ENCODE results near the gene PCNX2. TPM values are rescaled to one million over a fixed set of nuclear protein-coding genes. Genes with fewer than 3 reads are reported as not detected.

The PCNX2 gene
- total and polyA plus RNA-seq, 2 donors (not counting 3 experiments of a cell fraction or from before 2014, with no cell fraction given): 6.6 to 11.0 TPM

DNA sequence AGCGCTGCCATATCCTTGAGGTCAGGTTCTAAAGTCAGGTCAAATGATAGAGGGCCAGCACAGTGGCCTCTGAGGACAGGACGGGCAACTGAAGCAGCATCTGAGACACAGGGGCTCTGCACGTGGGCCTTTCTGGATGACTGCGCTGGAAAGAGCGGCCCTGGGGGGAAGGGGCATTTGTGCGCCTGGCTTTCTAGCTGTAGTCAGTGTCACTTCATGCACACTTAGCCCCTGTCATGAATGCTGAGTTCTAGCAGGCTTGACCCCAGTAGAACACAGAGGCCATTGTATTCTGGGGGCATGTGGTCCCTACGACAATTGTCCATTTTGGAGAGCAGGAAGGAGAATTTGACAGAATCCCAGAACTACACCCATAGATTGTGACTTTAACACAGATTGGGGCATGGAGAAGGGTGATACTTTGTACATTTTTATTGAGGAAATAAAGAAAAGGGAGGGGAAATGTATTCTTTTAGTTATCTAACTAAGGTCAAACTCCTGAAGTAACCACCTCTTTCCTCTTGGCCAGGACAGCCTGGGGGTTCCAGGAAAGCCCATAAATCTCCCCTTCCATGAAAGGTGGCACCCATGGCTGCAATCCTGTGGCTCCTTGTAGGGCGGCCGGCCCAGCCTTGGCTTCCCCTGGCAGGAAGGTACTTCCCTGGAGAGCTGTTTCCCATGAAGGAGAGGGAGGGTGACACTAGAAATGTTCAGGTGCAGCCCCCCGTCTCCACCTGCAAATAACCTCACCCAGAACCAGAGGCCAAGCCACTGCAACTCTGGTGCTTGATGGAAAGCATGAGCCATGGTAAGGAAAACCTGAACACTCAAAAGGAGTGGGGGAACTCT is 310.7 kb downstream of the PCNX2 start:
- H3K4me2 ChIP-seq (ENCODE audit: insufficient read depth, low read length): no peak overlapping the region
- no peaks in the 10 kb centered on the region for H3K4me1 ChIP-seq (ENCODE audit: control insufficient read depth, extremely low read depth, insufficient read depth, low read length)
- dilution Hi-C loops (cut with MboI; ENCODE audit: extremely low pct_ligation_motif_present, low sequenced_read_pairs) (no loop called here), intact Hi-C loops (cut with micrococcal nuclease) (no loop called here)
- ChIA-PET CTCF (no interaction called here), POLR2A (no interaction called here)
- H3K27me3 ChIP-seq (ENCODE audit: control insufficient read depth in 2 of 2, insufficient read depth in 2 of 2, low read length in 2 of 2): no peaks in the 10 kb centered on the region
- DNase-seq (ENCODE audit: low read depth, low spot score): no peak
- H4K20me1 ChIP-seq (replicated peaks; ENCODE audit: control insufficient read depth, extremely low read depth, insufficient read depth, low read length): no peaks in the 10 kb centered on the region
- no peak overlapping the region for H3K9ac ChIP-seq (replicated peaks; ENCODE audit: extremely low read depth, insufficient read depth, low read length)
- H3K9me1 ChIP-seq (replicated peaks; ENCODE audit: control insufficient read depth, extremely low read depth, insufficient read depth, low read length): no peaks in the 10 kb centered on the region
- H3K4me3 ChIP-seq (replicated peaks in 1 of 3; ENCODE audit: insufficient read depth in 1 of 3, low read depth in 1 of 3, low read length in 3 of 3): no peak overlapping the region
- BruUV-seq (replicated peaks): no TSS peak
- no peak overlapping the region for H2AFZ ChIP-seq (ENCODE audit: low read depth, low read length)
- no peak overlapping the region for H3K27ac ChIP-seq (ENCODE audit: insufficient read depth, low read depth, low read length)
- TF ChIP-seq JUN (IDR thresholded peaks at IDR 0.05; ENCODE audit: borderline replicate concordance, insufficient read depth, insufficient read length, low read depth): no peak
- TF ChIP-seq, protein P1, sequence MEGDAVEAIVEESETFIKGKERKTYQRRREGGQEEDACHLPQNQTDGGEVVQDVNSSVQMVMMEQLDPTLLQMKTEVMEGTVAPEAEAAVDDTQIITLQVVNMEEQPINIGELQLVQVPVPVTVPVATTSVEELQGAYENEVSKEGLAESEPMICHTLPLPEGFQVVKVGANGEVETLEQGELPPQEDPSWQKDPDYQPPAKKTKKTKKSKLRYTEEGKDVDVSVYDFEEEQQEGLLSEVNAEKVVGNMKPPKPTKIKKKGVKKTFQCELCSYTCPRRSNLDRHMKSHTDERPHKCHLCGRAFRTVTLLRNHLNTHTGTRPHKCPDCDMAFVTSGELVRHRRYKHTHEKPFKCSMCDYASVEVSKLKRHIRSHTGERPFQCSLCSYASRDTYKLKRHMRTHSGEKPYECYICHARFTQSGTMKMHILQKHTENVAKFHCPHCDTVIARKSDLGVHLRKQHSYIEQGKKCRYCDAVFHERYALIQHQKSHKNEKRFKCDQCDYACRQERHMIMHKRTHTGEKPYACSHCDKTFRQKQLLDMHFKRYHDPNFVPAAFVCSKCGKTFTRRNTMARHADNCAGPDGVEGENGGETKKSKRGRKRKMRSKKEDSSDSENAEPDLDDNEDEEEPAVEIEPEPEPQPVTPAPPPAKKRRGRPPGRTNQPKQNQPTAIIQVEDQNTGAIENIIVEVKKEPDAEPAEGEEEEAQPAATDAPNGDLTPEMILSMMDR (IDR thresholded peaks at IDR 0.05; ENCODE audit: extremely low read depth in 1 of 2, insufficient read depth in 1 of 2, low read depth in 1 of 2, low read length in 2 of 2): no peak
- TF ChIP-seq GATA2 (IDR thresholded peaks at IDR 0.05; ENCODE audit: insufficient read depth, insufficient read length, low read depth, low read length): no peak
- TF ChIP-seq POLR2AphosphoS5 (IDR thresholded peaks at IDR 0.05; ENCODE audit: insufficient read depth, low read depth, low read length): no peak
- no peak for TF ChIP-seq MYC (IDR thresholded peaks at IDR 0.05; ENCODE audit: low read depth, low read length)
- TF ChIP-seq POLR2A (IDR thresholded peaks at IDR 0.05; ENCODE audit: low read depth, low read length): no peak
- TF ChIP-seq EZH2 (IDR thresholded peaks at IDR 0.05; ENCODE audit: borderline replicate concordance, low read depth, low read length, severe bottlenecking): no peak
- TF ChIP-seq, protein P2, sequence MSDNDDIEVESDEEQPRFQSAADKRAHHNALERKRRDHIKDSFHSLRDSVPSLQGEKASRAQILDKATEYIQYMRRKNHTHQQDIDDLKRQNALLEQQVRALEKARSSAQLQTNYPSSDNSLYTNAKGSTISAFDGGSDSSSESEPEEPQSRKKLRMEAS (IDR thresholded peaks at IDR 0.05; ENCODE audit: insufficient read depth, insufficient read length): no peak
- TF ChIP-seq FOS (IDR thresholded peaks at IDR 0.05; ENCODE audit: borderline replicate concordance, insufficient read depth, low read length): no peak
- H3K9me3 ChIP-seq (replicated peaks; ENCODE audit: control insufficient read depth, insufficient read depth, low read length): no peaks in the 10 kb centered on the region
- no peak for FAIRE-seq
- H3K36me3 ChIP-seq (ENCODE audit: control insufficient read depth in 2 of 2, extremely low read depth in 1 of 2, insufficient read depth in 2 of 2, low read length in 2 of 2): no peaks in the 10 kb centered on the region
- no peaks in the 10 kb centered on the region for H3K79me2 ChIP-seq (ENCODE audit: control insufficient read depth, insufficient read depth, low read length)
